AG08396 (cell line): Measurements from ENCODE around the gene TTLL4.
A peak's percentile ranks its signal among the peaks of the same experiment; 100 is the strongest.

ENCODE experiments used
- DNase-seq: peaks from one replicate; pipeline ENCODE4 v3.0.0; 2012; ENCODE audit warnings: low spot score, mixed read lengths

The TTLL4 gene, protein sequence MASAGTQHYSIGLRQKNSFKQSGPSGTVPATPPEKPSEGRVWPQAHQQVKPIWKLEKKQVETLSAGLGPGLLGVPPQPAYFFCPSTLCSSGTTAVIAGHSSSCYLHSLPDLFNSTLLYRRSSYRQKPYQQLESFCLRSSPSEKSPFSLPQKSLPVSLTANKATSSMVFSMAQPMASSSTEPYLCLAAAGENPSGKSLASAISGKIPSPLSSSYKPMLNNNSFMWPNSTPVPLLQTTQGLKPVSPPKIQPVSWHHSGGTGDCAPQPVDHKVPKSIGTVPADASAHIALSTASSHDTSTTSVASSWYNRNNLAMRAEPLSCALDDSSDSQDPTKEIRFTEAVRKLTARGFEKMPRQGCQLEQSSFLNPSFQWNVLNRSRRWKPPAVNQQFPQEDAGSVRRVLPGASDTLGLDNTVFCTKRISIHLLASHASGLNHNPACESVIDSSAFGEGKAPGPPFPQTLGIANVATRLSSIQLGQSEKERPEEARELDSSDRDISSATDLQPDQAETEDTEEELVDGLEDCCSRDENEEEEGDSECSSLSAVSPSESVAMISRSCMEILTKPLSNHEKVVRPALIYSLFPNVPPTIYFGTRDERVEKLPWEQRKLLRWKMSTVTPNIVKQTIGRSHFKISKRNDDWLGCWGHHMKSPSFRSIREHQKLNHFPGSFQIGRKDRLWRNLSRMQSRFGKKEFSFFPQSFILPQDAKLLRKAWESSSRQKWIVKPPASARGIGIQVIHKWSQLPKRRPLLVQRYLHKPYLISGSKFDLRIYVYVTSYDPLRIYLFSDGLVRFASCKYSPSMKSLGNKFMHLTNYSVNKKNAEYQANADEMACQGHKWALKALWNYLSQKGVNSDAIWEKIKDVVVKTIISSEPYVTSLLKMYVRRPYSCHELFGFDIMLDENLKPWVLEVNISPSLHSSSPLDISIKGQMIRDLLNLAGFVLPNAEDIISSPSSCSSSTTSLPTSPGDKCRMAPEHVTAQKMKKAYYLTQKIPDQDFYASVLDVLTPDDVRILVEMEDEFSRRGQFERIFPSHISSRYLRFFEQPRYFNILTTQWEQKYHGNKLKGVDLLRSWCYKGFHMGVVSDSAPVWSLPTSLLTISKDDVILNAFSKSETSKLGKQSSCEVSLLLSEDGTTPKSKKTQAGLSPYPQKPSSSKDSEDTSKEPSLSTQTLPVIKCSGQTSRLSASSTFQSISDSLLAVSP

DNA sequence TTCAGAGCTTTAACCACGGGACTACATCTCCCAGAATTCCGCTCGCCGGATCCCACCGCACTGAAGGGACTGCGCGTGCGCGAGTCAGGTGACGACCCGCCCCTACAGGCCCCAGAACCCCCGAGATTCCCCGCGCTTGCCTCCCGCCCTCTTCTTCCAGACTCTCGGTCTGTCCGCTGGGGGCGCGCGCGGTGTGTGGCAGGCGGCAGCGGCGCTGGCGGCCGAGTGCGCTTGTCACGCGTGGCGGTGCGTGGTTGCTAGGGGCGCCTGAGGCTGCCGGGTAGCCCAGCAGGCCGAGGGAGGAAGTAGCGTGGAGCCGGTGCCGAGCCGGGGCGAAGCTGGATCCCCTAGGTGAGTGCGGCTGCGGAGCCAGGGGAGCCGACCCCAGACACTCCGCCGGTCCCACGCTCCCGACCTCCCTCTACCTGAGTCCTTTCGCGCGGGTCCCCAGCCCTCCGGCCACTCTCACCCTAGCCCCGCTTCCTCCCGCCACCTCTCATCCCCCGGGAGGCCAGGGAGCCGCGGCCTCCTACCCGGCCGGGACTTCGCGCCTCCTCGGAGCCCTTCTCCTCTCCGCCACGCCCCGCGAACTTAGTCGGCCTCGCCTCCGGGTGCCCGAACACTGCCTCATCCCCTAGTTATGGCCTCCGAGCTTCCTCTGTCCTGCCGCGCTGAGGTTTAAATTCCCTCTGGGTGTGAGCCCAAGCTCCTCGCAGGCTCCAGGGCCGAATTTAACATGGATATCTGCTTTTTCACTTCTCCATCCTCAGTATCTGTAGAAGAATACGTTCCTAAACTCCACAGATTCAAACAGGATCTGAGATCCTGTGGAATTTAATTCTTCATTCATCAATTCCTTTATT is at the start of gene TTLL4:
Gene TTLL4 (plus strand): TSS at position 149 of the 863 bp plus-strand sequence. CDS start 26,842 bp downstream, outside the sequence.
- peak; percentile 99 for DNase-seq

DNA sequence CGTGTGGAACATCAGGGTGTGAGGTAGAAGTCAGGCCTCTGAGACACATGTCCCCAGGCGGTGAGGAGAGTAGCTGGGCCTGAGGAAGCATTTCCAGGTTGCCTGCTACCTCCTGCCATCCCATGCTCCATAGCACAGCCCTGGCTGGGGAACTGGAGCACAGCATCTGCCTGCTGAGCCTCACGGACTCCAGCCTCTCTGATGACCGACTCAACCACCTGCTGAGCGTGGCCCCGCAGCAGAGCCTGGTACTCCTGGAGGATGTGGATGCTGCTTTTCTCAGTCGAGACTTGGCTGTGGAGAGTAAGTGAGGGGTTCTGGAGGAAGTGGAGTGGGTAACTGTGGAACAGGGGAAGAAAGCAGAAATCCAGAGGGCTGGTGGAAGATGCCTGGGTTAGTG is 48.3 kb upstream of the TTLL4 start:
- DNase-seq: no peak

DNA sequence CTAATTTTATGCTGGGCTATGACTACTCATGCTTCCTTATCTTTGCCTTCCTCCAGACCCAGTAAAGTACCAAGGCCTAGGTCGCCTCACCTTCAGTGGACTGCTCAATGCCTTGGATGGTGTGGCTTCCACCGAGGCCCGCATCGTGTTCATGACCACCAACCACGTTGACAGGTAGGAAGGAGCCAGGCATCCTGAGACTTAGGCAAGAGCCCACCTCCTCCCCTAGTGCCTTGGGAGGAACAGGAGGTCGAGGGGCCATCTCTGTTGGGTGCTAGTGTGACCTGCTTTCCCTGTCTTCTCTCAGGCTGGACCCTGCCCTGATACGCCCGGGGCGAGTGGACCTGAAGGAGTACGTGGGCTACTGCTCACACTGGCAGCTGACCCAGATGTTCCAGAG is 47.8 kb upstream of the TTLL4 start:
- no peak for DNase-seq

DNA sequence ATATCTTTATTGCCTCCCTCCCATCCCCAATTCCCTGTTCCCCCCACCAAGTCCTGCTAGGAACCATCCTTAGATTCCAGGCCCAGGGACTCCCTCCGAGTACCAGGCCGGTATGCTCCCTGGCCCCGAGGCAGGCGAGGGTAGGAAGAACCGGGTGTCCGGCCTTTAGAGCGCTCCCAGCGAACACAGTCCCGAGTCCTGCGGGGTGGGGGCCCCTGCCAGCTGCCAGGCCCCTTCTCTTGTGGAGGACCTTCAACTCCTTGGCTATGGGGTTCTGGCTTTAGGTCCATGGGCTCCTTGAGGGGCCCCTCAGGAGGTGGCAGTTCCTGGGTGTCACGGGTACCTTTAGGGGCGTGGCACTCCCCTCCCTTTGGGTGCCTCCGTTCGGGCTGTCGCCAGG is 46.7 kb upstream of the TTLL4 start:
- DNase-seq: no peak

DNA sequence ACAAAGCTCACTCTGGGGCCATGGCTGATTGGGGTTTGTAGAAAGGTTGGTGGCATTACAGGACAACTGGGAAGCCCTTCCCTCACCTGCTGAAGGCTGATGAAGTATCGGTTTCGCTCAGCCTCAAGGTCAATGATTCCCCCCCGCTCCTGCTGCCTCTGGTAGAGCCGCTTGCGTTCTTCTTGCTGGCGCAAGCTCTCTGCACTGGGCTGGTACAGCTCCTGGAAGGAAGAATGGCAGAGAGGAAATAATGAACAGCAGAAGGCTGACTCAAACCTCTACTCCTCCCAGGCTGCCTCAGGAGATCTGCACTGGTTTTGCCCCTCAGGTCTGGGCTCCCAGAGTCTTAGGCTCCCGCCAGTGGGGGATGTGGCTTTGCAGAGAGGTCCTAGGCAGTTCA is 46.0 kb upstream of the TTLL4 start:
- no peak for DNase-seq

DNA sequence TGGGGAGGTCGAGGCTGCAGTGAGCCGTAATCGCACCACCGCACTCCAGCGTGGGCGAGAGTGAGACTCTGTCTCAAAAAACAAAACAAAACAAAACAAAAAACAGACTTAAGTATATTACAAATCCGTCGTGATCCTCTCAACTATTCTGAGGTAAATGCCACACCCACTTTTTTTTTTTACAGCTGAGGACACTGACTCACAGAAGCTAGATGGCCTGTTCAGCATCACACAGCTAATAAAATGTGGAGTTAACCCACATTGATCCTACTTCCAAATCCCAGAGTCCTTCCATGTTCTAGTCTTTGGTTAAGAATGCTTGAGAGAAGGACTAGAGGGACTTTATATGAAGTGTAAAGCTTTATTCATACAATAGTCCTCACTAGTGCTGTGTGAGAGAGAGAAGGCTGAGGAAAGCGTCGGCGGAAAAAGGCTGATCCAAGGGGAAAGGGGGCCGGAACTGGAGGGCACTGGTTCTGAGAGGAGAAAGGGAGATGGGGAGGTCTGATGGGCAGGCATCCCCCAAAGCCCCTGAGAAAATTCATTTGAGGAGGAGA is 39.5 kb upstream of the TTLL4 start:
- peak; percentile 16 for DNase-seq

DNA sequence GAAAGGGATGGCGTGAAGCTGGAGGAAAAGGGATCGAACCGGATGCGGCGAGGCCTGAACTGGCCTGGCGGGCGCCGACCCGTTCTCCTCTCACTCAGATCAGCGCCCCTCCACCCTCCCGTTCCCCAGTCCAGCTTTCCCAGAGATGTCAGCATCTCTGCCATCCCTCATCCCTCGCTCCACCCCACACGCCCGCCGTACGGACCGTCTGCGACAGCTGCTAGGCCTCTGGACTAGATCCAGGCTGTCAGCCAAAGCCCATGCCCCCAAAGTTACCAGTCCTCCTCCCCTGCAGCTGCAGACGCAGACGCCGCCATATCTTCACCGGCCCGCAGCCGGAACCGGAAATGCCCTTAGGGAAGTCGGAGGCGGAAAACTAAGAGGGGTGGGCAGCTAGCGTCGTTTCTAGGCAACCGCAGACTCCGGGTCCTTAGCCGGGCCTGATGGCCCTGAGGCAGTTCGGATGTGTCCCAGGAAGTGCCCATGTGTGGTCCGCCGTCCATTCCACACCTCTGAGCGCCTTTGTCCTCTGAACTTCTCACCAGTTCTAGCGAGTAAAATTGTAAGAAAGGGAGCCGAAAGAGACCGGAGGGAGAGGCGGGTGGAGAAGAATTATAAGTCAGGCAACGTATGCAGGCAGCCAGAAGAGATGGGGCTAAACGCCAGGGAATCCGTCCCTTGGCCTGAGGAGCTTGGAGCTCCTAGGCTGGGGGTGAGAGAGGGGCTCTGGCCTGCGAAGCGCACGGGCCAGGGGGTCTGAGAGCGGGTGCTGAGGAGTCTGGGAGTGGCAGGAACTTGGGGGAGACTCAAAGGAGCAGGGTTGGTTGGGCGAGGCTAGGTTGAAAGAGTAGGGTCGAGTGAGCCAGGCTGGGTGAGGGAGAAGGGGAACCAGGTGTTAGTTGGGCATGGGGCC is 38.7 kb upstream of the TTLL4 start, which contains the start of the genes RNF25 and STK36:
Gene RNF25 (minus strand): TSS at position 349 of the 913 bp plus-strand sequence. CDS start 32 bp downstream, at position 317.
Gene STK36 (plus strand): TSS at position 433 of the 913 bp plus-strand sequence. CDS start 744 bp downstream, outside the sequence.
- DNase-seq: peak; percentile 94

DNA sequence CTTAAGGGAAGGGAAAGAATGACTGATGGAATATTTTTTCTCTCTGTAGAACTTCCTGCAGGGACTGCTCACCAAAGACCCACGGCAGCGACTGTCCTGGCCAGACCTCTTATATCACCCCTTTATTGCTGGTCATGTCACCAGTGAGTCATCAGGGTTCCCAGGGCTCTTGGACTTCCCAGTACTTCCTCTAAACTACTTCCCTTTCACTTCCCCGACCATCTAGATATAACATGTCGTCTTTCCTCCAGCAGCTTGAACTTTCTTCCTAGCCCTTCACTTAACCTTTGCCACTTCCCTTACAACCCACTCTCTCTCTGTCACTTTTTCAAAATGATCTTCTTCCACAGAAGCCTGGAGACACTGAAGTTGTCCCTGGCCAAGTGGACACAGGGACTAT is 31.5 kb upstream of the TTLL4 start:
- DNase-seq: no peak

DNA sequence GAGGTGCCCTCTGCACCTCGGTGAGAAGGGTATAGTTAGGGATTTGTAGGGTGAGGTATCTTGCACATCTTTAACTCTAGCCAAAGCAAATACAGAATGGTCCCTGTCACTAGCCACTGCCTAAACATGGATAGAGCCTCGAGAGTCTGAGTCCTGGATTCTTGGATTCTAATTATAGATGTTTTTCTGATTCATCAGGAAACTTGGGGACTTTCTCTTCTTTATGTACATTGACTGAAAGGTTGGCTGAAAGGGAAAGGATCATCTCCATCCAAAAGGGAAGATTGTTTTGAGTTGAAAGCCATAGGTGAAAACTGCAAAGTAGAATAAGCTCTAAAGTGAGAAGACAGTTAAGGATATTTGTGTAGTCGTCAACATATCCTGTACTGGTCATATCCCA is 30.6 kb upstream of the TTLL4 start:
- no peak for DNase-seq

DNA sequence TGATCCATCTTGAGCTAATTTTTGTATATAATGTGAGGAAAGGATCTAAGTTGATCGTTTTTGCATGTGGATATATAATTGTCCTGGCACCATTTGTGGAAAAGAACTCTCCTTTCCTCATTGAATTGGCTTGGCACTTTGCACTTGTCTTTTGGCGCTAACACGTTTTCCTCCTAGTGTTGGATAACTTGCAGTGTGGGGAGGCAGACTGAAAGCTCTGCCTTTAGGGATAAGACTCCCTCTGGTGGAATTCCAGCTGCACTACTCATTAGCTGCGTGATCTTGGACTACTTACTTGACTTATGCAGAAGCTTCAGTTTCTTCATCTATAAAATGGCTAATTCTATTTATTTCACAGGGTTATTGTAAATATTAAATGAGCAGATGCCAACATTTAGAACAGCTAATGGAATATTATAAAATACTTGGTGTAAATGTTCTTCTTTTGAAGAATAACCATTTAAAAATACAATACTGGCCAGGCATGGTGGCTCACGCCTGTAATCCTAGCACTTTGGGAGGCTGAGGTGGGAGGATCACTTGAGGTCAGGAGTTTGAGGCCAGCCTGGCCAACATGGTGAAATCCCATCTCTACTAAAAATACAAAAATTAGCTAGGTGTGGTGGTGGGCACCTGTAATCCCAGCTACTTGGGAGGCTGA is 23.1 kb upstream of the TTLL4 start:
- DNase-seq: peak; percentile 67

DNA sequence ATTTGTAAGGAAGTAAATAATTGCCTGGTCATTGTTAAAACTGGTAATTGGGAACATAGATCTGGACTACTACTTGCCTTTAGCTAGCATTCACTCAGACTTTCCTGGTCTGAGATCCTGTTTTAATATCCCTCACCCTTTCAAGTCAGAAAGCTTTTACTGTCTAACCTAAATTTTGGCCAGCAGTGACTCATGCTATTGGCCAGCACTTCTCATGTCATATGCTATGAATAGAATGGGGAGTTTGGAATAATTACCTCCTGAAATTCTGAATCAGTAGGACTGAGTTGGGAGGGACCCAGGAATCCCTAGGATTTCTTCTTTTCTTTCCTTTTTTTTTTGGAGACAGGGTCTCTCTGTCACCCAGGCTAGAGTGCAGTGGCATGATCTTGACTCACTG is 19.4 kb upstream of the TTLL4 start:
- DNase-seq: peak; percentile 40

DNA sequence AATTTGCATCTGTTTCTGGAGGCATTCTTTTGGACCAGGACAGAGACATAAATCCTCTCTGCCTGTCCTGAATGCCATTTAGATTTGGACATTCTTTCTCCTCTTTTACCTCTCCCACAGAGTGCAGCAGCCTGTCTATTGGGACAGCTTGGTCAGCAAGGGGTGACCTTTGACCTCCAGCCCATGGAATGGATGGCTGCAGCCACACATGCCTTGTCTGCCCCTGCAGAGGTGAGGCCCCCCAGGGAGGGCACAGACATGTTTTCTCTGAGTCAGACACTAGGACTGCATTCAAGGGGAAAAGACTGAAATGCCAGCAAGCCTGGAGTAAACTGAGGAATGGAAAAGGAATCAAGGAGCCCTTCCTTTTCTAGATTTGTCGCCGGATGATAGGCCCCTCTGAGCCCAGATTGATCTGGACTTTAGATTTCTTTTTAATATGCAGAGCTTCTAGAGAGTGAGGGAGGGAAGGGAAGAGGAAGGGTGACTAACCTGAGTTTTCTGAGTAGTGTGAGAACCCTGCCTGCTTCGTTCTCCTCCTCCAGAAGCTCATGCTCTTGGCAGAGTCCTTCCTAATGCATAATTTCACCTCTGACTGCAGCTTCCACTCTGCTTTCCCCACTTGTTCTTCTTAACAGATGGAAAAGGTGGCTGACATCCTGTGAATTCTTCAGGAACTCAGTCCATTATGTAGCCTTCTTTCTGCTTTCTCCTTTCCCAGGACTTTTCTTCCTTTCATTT is 16.1 kb upstream of the TTLL4 start:
- no peak for DNase-seq

DNA sequence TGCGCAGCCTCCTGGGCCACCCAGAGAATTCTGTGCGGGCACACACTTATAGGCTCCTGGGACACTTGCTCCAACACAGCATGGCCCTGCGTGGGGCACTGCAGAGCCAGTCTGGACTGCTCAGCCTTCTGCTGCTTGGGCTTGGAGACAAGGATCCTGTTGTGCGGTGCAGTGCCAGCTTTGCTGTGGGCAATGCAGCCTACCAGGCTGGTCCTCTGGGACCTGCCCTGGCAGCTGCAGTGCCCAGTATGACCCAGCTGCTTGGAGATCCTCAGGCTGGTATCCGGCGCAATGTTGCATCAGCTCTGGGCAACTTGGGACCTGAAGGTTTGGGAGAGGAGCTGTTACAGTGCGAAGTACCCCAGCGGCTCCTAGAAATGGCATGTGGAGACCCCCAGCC is 11.8 kb upstream of the TTLL4 start:
- DNase-seq: no peak

DNA sequence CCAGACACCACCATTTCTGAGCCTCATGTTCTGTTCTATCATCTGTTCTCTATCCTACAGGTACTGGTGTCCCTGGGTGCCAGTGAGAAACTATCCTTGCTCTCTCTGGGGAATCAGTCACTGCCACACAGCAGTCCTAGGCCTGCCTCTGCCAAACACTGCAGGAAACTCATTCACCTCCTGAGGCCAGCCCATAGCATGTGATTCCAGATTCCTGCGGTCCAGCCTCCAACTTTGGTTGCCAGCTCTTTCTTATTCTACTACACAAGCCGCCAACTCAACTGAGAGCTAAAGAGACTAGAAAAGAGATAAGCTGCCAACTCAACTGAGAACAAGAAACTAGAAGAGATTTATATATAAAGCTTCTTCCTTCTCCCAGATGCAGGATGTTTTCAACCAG is 8.8 kb upstream of the TTLL4 start:
- DNase-seq: no peak

DNA sequence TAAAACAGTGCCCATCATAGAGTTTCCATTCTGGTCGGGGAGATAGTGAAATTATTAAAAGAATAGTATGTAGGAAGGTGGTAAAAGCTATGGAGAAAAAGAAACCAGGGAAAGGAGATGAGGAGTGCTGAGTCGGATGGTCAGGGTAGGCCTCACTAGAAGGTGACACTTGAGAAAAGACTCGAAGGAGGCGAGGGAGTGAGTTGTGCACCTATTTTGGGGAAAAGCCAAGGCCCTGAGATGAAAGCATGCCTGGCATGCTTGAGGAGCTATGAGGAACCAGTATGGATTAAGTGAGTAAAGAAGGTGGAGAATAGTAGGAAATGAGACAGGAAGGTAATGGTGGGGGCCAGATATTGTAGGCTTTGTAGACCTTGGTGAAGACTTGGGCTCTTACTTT is 7.3 kb upstream of the TTLL4 start:
- DNase-seq: no peak

DNA sequence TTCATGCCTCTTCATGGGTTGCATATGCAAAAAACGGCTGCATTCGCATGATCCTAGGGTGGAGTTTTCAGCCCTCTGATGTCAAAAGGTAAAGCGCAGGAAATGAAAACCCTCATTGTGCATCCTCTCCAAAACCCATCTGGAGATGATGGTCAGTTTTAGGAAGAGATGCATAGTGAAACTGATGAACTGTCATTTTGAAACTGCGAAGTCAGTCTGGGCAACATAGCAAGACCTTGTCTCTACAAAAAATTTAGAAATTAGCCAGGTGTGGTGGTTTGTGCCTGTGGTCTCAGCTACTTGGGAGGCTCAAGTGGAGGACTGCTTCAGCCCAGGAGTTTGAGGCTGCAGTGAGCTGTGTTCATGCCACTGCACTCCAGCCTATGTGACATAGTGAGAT is 2.5 kb upstream of the TTLL4 start:
- DNase-seq: no peak

DNA sequence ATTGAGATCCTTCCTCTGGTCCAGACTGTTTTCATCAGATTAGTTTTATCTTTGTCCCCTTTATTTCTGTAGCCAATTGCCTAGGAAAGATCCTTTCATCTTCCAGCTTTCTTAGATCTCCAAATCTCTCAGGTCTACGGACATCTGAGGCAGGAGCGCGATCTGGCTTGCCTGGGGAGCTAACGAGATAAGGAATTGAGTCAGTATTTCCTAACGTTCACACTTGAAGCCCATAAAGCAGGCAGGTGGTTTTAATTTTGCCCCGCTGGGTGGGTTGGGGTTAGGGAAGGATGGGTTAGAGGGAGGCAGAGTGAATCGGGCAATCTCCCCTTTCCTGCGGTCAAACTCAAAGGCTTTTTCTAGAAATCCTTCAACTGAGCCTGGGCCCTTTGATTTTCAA is 727 bp upstream of the TTLL4 start:
- DNase-seq: no peak

DNA sequence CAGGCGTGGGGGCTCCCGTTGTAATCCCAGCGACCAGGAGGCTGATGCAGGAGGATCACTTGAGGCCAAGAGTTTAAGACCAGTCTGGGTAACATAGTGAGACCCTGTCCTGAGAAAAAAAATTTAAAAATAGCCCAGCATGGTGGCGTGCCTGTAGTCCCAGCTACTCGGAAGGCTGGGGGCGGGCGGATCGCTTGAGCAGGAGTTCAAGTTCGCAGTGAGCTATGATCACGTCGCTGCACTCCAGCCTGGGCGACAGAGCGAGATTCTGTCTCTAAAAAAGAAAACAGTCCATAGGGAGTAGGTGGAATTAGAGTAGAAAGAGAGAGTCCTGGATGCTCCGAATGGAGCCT is 325 bp upstream of the TTLL4 start:
- DNase-seq: no peak

DNA sequence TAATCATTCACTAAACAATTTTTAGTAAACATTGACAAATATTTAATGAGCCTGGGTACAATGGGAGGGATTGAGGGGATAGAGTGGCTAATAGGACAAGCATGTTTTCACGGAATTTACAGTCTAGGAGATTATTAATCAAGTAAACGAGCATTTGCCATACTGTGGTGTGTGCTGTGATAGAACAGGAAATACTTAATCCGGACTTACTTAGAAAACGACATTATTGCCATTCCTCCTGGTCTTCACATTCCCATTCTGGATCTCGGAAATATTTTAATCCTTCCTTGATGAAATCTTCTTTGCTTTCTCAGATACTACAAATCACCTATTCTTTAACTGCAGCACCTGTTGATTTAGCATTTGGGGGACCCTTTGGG is 905 bp downstream of the TTLL4 start:
- DNase-seq: no peak
